HCT116 (cell line): Measurements from ENCODE around the gene IMPACT. TPM values are rescaled to one million over a fixed set of nuclear protein-coding genes. Genes with fewer than 3 reads are reported as not detected.

ENCODE experiments used
- ATAC-seq: fragments of 200-7000 bp; cut with Tn5 transposase; 2 replicates; pipeline ENCODE4 v1.9.1; 2020; ENCODE audit warnings: mild to moderate bottlenecking, moderate library complexity
- BruUV-seq: library from RNA; stranded (reverse); fragments of 400-500 nt; replicated peaks from 2 replicates; lab custom pipeline; 2021; lab: Mats Ljungman, UMichigan
- CTCF ChIA-PET: fragments of 300-600 bp; sonication (Branson Sonifier 250); formaldehyde crosslinking; loops from one replicate; lab custom pipeline; 2021; ENCODE audit warnings: antibody characterized with exemption; lab: Charles Lee
- POLR2A ChIA-PET: fragments of 300-600, 350-600 bp; sonication (Branson Sonifier 250); formaldehyde crosslinking; loops from one replicate; lab custom pipeline; 2021; ENCODE audit warnings: antibody characterized with exemption; lab: Charles Lee
- RAD21 ChIA-PET, 2 experiments: fragments of 300-600 bp; sonication (Branson Sonifier 250); formaldehyde crosslinking; loops; one replicate each; lab custom pipeline; 2023; ENCODE audit warnings: low total read pairs in 2 of 2; ENCODE audit not compliant: uncharacterized antibody in 2 of 2, unreplicated experiment in 2 of 2, low non-redundant PET in 1 of 2; lab: Charles Lee
- DNase-seq: peaks from one replicate; pipeline ENCODE4 v3.0.0-alpha.2; 2010; ENCODE audit warnings: low read depth, low spot score
- H2AFZ ChIP-seq: fragments of 200-600 bp; shearing (Covaris generic), sonication (generic); 2 replicates; pipeline ENCODE4 v1.6.1; 2017; ENCODE audit warnings: low read depth, mixed run types, mixed read lengths, antibody characterized with exemption, low read length; ENCODE audit not compliant: poor library complexity, severe bottlenecking
- H3K27ac ChIP-seq: 2 replicates; pipeline ENCODE4 v1.5.1; 2012; ENCODE audit warnings: low read depth, low read length
- H3K27me3 ChIP-seq: fragments of 200-600 bp; sonication (generic); 2 replicates; pipeline ENCODE4 v1.6.1; 2016; ENCODE audit warnings: mixed run types, low read length, mixed read lengths; ENCODE audit not compliant: insufficient read depth
- H3K36me3 ChIP-seq, 2 experiments: fragments of 200-500 bp in 1 of 2; fragments of 200-600 bp in 1 of 2; sonication (Bioruptor generic) in 1 of 2; sonication (generic) in 1 of 2; 2 replicates each; pipeline versions ENCODE4 v1.5.1 to v1.6.1; 2014 to 2016; ENCODE audit warnings: low read length in 2 of 2, inconsistent platforms in 1 of 2, mixed read lengths in 1 of 2, mixed run types in 1 of 2; ENCODE audit not compliant: insufficient read depth in 2 of 2, control insufficient read depth in 1 of 2
- H3K4me1 ChIP-seq, 2 experiments: fragments of 200-600 bp in 1 of 2; sonication (generic) in 1 of 2; 2 replicates each; pipeline versions ENCODE4 v1.5.1 to v1.6.1; 2012 to 2017; ENCODE audit warnings: low read length in 2 of 2, inconsistent platforms in 1 of 2, mild to moderate bottlenecking in 1 of 2, mixed read lengths in 1 of 2, mixed run types in 1 of 2, moderate library complexity in 1 of 2; ENCODE audit not compliant: insufficient read depth in 2 of 2, control insufficient read depth in 1 of 2
- H3K4me2 ChIP-seq: fragments of 200-600 bp; sonication (generic); 2 replicates; pipeline ENCODE4 v1.6.1; 2017; ENCODE audit warnings: mixed run types, low read length, mixed read lengths
- H3K4me3 ChIP-seq, 2 experiments: fragments of 200-600 bp in 1 of 2; sonication (generic) in 1 of 2; replicated peaks in 1 of 2; 2 replicates each; pipeline ENCODE4 v1.5.1; 2011 to 2016; ENCODE audit warnings: low read length in 2 of 2, control low read depth in 1 of 2, low read depth in 1 of 2, mild to moderate bottlenecking in 1 of 2, mixed read lengths in 1 of 2, mixed run types in 1 of 2
- H3K79me2 ChIP-seq: fragments of 200-600 bp; sonication (generic); 2 replicates; pipeline ENCODE4 v1.6.1; 2017; ENCODE audit warnings: mild to moderate bottlenecking, mixed run types, low read length, moderate library complexity, mixed read lengths; ENCODE audit not compliant: insufficient read depth
- H3K9ac ChIP-seq: fragments of 200-600 bp; sonication (generic); 2 replicates; pipeline ENCODE4 v1.6.1; 2016; ENCODE audit warnings: low read length, mixed read lengths
- H3K9me2 ChIP-seq: fragments of 200-600 bp; sonication (generic), shearing (Covaris generic); 2 replicates; pipeline ENCODE4 v1.6.1; 2017; ENCODE audit warnings: mixed run types, mild to moderate bottlenecking, moderate library complexity; ENCODE audit not compliant: insufficient read depth
- H3K9me3 ChIP-seq, 2 experiments: fragments of 200-500 bp in 1 of 2; fragments of 200-600 bp in 1 of 2; sonication (Bioruptor generic) in 1 of 2; sonication (generic) in 1 of 2; 2 replicates each; pipeline ENCODE4 v1.6.1; 2014 to 2017; ENCODE audit warnings: low read length in 2 of 2, mixed read lengths in 2 of 2, inconsistent platforms in 1 of 2, low read depth in 1 of 2, mild to moderate bottlenecking in 1 of 2, mixed run types in 1 of 2, moderate library complexity in 1 of 2; ENCODE audit not compliant: control insufficient read depth in 1 of 2, insufficient read depth in 1 of 2
- H4K20me1 ChIP-seq: fragments of 200-600 bp; sonication (generic), shearing (Covaris generic); 2 replicates; pipeline ENCODE4 v1.6.1; 2017; ENCODE audit warnings: mixed run types, mild to moderate bottlenecking, moderate library complexity; ENCODE audit not compliant: insufficient read depth
- CBX3 ChIP-seq: IDR thresholded peaks from 2 replicates; pipeline ENCODE4 v1.6.1; 2012; ENCODE audit warnings: low read depth
- CEBPB ChIP-seq: IDR thresholded peaks from 2 replicates; pipeline ENCODE4 v1.6.1; 2012; ENCODE audit warnings: low read depth
- EGR1 ChIP-seq: IDR thresholded peaks from 2 replicates; pipeline ENCODE4 v1.6.1; 2012; ENCODE audit warnings: low read depth
- ELF1 ChIP-seq: IDR thresholded peaks from 2 replicates; pipeline ENCODE4 v1.6.1; 2012; ENCODE audit warnings: low read depth, borderline replicate concordance
- EZH2 ChIP-seq: fragments of 200-600 bp; sonication (generic); IDR thresholded peaks from 2 replicates; pipeline ENCODE4 v1.6.1; 2017; ENCODE audit warnings: antibody characterized with exemption, mixed run types
- EZH2phosphoT487 ChIP-seq: fragments of 200-600 bp; IDR thresholded peaks from 2 replicates; pipeline ENCODE4 v1.6.1; 2018; ENCODE audit warnings: antibody characterized with exemption, borderline replicate concordance
- FOSL1 ChIP-seq: IDR thresholded peaks from 2 replicates; pipeline ENCODE4 v1.6.1; 2012; ENCODE audit warnings: low read depth
- JUND ChIP-seq: IDR thresholded peaks from 2 replicates; pipeline ENCODE4 v1.6.1; 2012
- MAX ChIP-seq: IDR thresholded peaks from 2 replicates; pipeline ENCODE4 v1.6.1; 2012
- POLR2A ChIP-seq: IDR thresholded peaks from 2 replicates; pipeline ENCODE4 v1.7.0; 2011; ENCODE audit warnings: borderline replicate concordance; ENCODE audit not compliant: insufficient read depth, insufficient read length; ENCODE audit errors: extremely low read depth
- POLR2AphosphoS5 ChIP-seq: IDR thresholded peaks from 2 replicates; pipeline ENCODE4 v1.6.1; 2011; ENCODE audit warnings: mild to moderate bottlenecking, low read depth, low read length, moderate library complexity
- REST ChIP-seq: IDR thresholded peaks from 2 replicates; pipeline ENCODE4 v1.6.1; 2012; ENCODE audit warnings: low read depth
- SP1 ChIP-seq: IDR thresholded peaks from 2 replicates; pipeline ENCODE4 v1.6.1; 2012; ENCODE audit warnings: low read depth
- SRF ChIP-seq: IDR thresholded peaks from 2 replicates; pipeline ENCODE4 v1.6.1; 2012; ENCODE audit warnings: low read depth
- YY1 ChIP-seq: IDR thresholded peaks from 2 replicates; pipeline ENCODE4 v1.6.1; 2011; ENCODE audit warnings: low read length, low read depth, moderate library complexity, mild to moderate bottlenecking; ENCODE audit not compliant: insufficient replicate concordance; ENCODE audit errors: extremely low read depth
- ZFX ChIP-seq: fragments of 450-650 bp; IDR thresholded peaks from 2 replicates; pipeline ENCODE4 v1.6.1; 2017
- ZNF274 ChIP-seq: fragments of 200-500 bp; sonication (Bioruptor generic); IDR thresholded peaks from 2 replicates; pipeline ENCODE4 v1.6.1; 2014; ENCODE audit warnings: mild to moderate bottlenecking, low read depth, low read length, inconsistent platforms
- intact Hi-C: fragments of 100-400 bp; cut with micrococcal nuclease; formaldehyde crosslinking; loops from 2 replicates; pipeline ENCODE4 v1.10.0; 2022
- total RNA-seq: library from RNA; stranded (reverse); gene quantifications from one replicate; pipeline ENCODE4 v1.2.1, GENCODE V29; 2021; ENCODE audit not compliant: unreplicated experiment
- TF ChIP-seq, protein P1 (sequence below), 3 experiments: fragments of 200-600 bp in 1 of 3; sonication (generic) in 1 of 3; IDR thresholded peaks in 2 of 3; conservative IDR thresholded peaks in 1 of 3; 2 replicates each; pipeline ENCODE4 v1.5.1; 2012 to 2017; ENCODE audit warnings: low read depth in 2 of 3, low read length in 2 of 3, antibody characterized with exemption in 1 of 3, borderline replicate concordance in 1 of 3, control low read depth in 1 of 3, mild to moderate bottlenecking in 1 of 3, mixed read lengths in 1 of 3, mixed run types in 1 of 3, moderate library complexity in 1 of 3; ENCODE audit not compliant: insufficient read depth in 1 of 3
- TF ChIP-seq, protein P2 (sequence below): IDR thresholded peaks from 2 replicates; pipeline ENCODE4 v1.6.1; 2011; ENCODE audit warnings: mild to moderate bottlenecking, low read length, moderate library complexity; ENCODE audit not compliant: insufficient replicate concordance; ENCODE audit errors: extremely low read depth
- TF ChIP-seq, protein P3 (sequence below): IDR thresholded peaks from 2 replicates; pipeline ENCODE4 v1.6.1; 2012

IMPACT gene
- total RNA-seq, 1 experiment from 2014 or later = 46.4 TPM

DNA sequence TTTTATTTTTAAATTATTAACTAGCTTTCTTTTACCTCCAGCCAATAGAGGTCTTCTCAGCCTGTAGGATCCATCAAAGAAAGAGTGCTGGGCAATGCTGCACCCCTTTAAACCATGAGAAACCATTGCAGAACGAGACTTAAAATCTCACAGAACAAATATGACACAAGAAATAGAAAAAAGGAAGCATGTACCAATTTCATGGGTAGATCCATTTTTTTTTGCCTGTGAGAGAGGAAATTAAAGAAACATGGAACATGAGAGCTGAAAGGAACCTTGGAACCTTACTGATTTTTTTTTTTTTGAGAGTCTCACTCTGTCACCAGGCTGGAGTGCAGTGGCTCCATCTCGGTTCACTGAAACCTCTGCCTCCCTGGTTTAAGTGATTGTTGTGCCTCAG is 47.9 kb downstream of the IMPACT start:
- peaks cover 5 to 11% of the 10 kb centered on the region in 2 experiments; a peak in 2 of 4 replicates for H3K4me1 ChIP-seq
- H4K20me1 ChIP-seq = no peaks in the 10 kb centered on the region
- no peaks in the 10 kb centered on the region for H3K36me3 ChIP-seq
- BruUV-seq = no TSS peak
- H3K9me3 ChIP-seq = no peaks in the 10 kb centered on the region
- H3K9ac ChIP-seq = no peak overlapping the region
- H3K27ac ChIP-seq = no peak overlapping the region
- no peaks in the 10 kb centered on the region for H3K9me2 ChIP-seq
- DNase-seq = no peak
- TF ChIP-seq, protein P1, sequence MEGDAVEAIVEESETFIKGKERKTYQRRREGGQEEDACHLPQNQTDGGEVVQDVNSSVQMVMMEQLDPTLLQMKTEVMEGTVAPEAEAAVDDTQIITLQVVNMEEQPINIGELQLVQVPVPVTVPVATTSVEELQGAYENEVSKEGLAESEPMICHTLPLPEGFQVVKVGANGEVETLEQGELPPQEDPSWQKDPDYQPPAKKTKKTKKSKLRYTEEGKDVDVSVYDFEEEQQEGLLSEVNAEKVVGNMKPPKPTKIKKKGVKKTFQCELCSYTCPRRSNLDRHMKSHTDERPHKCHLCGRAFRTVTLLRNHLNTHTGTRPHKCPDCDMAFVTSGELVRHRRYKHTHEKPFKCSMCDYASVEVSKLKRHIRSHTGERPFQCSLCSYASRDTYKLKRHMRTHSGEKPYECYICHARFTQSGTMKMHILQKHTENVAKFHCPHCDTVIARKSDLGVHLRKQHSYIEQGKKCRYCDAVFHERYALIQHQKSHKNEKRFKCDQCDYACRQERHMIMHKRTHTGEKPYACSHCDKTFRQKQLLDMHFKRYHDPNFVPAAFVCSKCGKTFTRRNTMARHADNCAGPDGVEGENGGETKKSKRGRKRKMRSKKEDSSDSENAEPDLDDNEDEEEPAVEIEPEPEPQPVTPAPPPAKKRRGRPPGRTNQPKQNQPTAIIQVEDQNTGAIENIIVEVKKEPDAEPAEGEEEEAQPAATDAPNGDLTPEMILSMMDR (IDR thresholded peaks at IDR 0.05 in 2 of 3, conservative IDR thresholded peaks at IDR 0.05 in 1 of 3; ENCODE audit: borderline replicate concordance in 1 of 3, insufficient read depth in 1 of 3, low read depth in 2 of 3, low read length in 2 of 3) = no peak
- no peak for TF ChIP-seq POLR2A
- no peak for TF ChIP-seq ZFX
- no peak for TF ChIP-seq SP1
- TF ChIP-seq EGR1 = no peak
- no peak for TF ChIP-seq EZH2phosphoT487
- TF ChIP-seq MAX = no peak
- TF ChIP-seq FOSL1 = no peak
- no peak for TF ChIP-seq CEBPB
- TF ChIP-seq, protein P2, sequence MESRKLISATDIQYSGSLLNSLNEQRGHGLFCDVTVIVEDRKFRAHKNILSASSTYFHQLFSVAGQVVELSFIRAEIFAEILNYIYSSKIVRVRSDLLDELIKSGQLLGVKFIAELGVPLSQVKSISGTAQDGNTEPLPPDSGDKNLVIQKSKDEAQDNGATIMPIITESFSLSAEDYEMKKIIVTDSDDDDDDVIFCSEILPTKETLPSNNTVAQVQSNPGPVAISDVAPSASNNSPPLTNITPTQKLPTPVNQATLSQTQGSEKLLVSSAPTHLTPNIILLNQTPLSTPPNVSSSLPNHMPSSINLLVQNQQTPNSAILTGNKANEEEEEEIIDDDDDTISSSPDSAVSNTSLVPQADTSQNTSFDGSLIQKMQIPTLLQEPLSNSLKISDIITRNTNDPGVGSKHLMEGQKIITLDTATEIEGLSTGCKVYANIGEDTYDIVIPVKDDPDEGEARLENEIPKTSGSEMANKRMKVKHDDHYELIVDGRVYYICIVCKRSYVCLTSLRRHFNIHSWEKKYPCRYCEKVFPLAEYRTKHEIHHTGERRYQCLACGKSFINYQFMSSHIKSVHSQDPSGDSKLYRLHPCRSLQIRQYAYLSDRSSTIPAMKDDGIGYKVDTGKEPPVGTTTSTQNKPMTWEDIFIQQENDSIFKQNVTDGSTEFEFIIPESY = no peak
- TF ChIP-seq ELF1 = no peak
- no peak for TF ChIP-seq CBX3
- TF ChIP-seq ZNF274 = no peak
- no peak for TF ChIP-seq JUND
- TF ChIP-seq, protein P3, sequence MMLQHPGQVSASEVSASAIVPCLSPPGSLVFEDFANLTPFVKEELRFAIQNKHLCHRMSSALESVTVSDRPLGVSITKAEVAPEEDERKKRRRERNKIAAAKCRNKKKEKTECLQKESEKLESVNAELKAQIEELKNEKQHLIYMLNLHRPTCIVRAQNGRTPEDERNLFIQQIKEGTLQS = no peak
- no peak for TF ChIP-seq REST
- no peak for TF ChIP-seq SRF
- TF ChIP-seq YY1 = no peak
- no peak for TF ChIP-seq EZH2
- no peak for TF ChIP-seq POLR2AphosphoS5
- H3K27me3 ChIP-seq = no peaks in the 10 kb centered on the region
- ChIA-PET RAD21 (no interaction called here), CTCF (interaction anchor here (1.1 to 1.5 kb wide), 2 partner anchors 13 to 15 kb away, joined by 4 to 7 read pairs; no protein-coding TSS in a partner anchor), POLR2A (no interaction called here)
- ATAC-seq = no peak
- H3K4me2 ChIP-seq = no peak overlapping the region
- H3K4me3 ChIP-seq = no peak overlapping the region
- no peaks in the 10 kb centered on the region for H3K79me2 ChIP-seq
- H2AFZ ChIP-seq = no peak overlapping the region
- intact Hi-C loops = no loop called here
